ENCODE data around the gene GPR26.
"Not testable (repeated sequence)": the region's sequence is repeated elsewhere in the genome, so short reads cannot be mapped to it uniquely, and the experiment has no call there.

Gene GPR26

GRCh38 chr10:123704076-123704475 lies 37.9 kb downstream of the GPR26 start:
- intact Hi-C loops (cut with DNase I) = no loop called here
- DNase-seq = no peak

- DNase-seq = no peak
- intact Hi-C loops (cut with DNase I) = no loop called here
Observed at GRCh38 chr10:123704812-123705211, 38.7 kb downstream of the GPR26 start.

- intact Hi-C loops (cut with DNase I) = no loop called here
- DNase-seq = no peak
Observed at GRCh38 chr10:123706236-123706635, 40.1 kb downstream of the GPR26 start.

GRCh38 chr10:123715546-123715945 lies 49.4 kb downstream of the GPR26 start:
- intact Hi-C loops (cut with DNase I) = no loop called here
- DNase-seq = no peak

GRCh38 chr10:123717336-123717735 lies 51.2 kb downstream of the GPR26 start:
- intact Hi-C loops (cut with DNase I) = no loop called here
- DNase-seq = no peak

- DNase-seq = no peak
- intact Hi-C loops (cut with DNase I) = no loop called here
Observed at GRCh38 chr10:123718544-123719060, 52.4 kb downstream of the GPR26 start.

- no peak for DNase-seq
- intact Hi-C loops (cut with DNase I) = no loop called here
Observed at GRCh38 chr10:123720536-123720935, 54.4 kb downstream of the GPR26 start.

- no peak for DNase-seq
- intact Hi-C loops (cut with DNase I) = no loop called here
Observed at GRCh38 chr10:123721441-123722049, 55.4 kb downstream of the GPR26 start.

GRCh38 chr10:123722351-123722750 lies 56.2 kb downstream of the GPR26 start:
- intact Hi-C loops (cut with DNase I) = no loop called here

GRCh38 chr10:123724747-123725146 lies 58.6 kb downstream of the GPR26 start:
- DNase-seq = no peak
- intact Hi-C loops (cut with DNase I) = no loop called here

More at GRCh38 chr10:123722351-123722750, 56.2 kb downstream of the GPR26 start:
- no peak for DNase-seq

- intact Hi-C loops (cut with DNase I) = no loop called here
Observed at GRCh38 chr10:123726381-123726780, 60.2 kb downstream of the GPR26 start.

GRCh38 chr10:123726836-123727235 lies 60.7 kb downstream of the GPR26 start:
- no peak for DNase-seq
- intact Hi-C loops (cut with DNase I) = no loop called here

More at GRCh38 chr10:123726381-123726780, 60.2 kb downstream of the GPR26 start:
- DNase-seq = no peak

GRCh38 chr10:123729523-123729922 lies 63.4 kb downstream of the GPR26 start:
- intact Hi-C loops (cut with DNase I) = no loop called here

GRCh38 chr10:123736917-123737316 lies 70.8 kb downstream of the GPR26 start:
- intact Hi-C loops (cut with DNase I); DNase-seq: not testable (repeated sequence)

More at GRCh38 chr10:123729523-123729922, 63.4 kb downstream of the GPR26 start:
- no peak for DNase-seq

- DNase-seq = peak in 1 of 10 donors; percentile 55
Observed at GRCh38 chr10:123741146-123741545, 75.0 kb downstream of the GPR26 start.

GRCh38 chr10:123741711-123742110 lies 75.6 kb downstream of the GPR26 start:
- peak in 1 of 10 donors; percentile 65 for DNase-seq
- intact Hi-C loops (cut with DNase I) = no loop called here

More at GRCh38 chr10:123741146-123741545, 75.0 kb downstream of the GPR26 start:
- intact Hi-C loops (cut with DNase I) = no loop called here

- intact Hi-C loops (cut with DNase I) = no loop called here
- DNase-seq = peak in 1 of 10 donors; percentile 59
Observed at GRCh38 chr10:123742751-123743440, 76.7 kb downstream of the GPR26 start.

GRCh38 chr10:123743441-123744223 lies 77.5 kb downstream of the GPR26 start:
- peak in 1 of 10 donors; percentile 73 for DNase-seq
- intact Hi-C loops (cut with DNase I) = no loop called here

- intact Hi-C loops (cut with DNase I) = no loop called here
- no peak for DNase-seq
Observed at GRCh38 chr10:123744224-123744536, 78.0 kb downstream of the GPR26 start.
